ENCODE data around the gene ZNF554.

Gene ZNF554

GRCh38 chr19:2802826-2803225 is 16.8 kb upstream of the ZNF554 start:
- ChIA-PET POLR2A (ENCODE audit: low non-redundant PET) (no interaction called here), CTCF (no interaction called here)

GRCh38 chr19:2803486-2804155 is 16.0 kb upstream of the ZNF554 start:
- ChIA-PET POLR2A (ENCODE audit: low non-redundant PET) (no interaction called here), CTCF (interaction anchor here (0.5 kb wide), 1 partner anchor 1583 kb away, joined by 3 read pairs; no protein-coding TSS in a partner anchor)
- DNase-seq (ENCODE audit: low spot score), result no peak
- H3K27ac ChIP-seq, result no peak overlapping the region
- no peak for TF ChIP-seq CTCF (conservative IDR thresholded peaks at IDR 0.05; ENCODE audit: low read depth)

More at GRCh38 chr19:2802826-2803225, 16.8 kb upstream of the ZNF554 start:
- no peak overlapping the region for H3K27ac ChIP-seq
- no peak for DNase-seq (ENCODE audit: low spot score)
- no peak for TF ChIP-seq CTCF (conservative IDR thresholded peaks at IDR 0.05; ENCODE audit: low read depth)

GRCh38 chr19:2804156-2805004 is 15.3 kb upstream of the ZNF554 start:
- ChIA-PET POLR2A (ENCODE audit: low non-redundant PET) (no interaction called here), CTCF (no interaction called here)

GRCh38 chr19:2805261-2805900 is 14.3 kb upstream of the ZNF554 start:
- POLR2A ChIA-PET (ENCODE audit: low non-redundant PET), result no interaction called here
- CTCF ChIA-PET, result no interaction called here
- no peak overlapping the region for H3K27ac ChIP-seq
- no peak for DNase-seq (ENCODE audit: low spot score)
- no peak for TF ChIP-seq CTCF (conservative IDR thresholded peaks at IDR 0.05; ENCODE audit: low read depth)

More at GRCh38 chr19:2804156-2805004, 15.3 kb upstream of the ZNF554 start:
- TF ChIP-seq CTCF (conservative IDR thresholded peaks at IDR 0.05; ENCODE audit: low read depth), result no peak
- no peak for DNase-seq (ENCODE audit: low spot score)
- H3K27ac ChIP-seq, result no peak overlapping the region

GRCh38 chr19:2805991-2806649 is 13.5 kb upstream of the ZNF554 start:
- TF ChIP-seq CTCF (conservative IDR thresholded peaks at IDR 0.05; ENCODE audit: low read depth), result no peak
- DNase-seq (ENCODE audit: low spot score), result no peak
- no peak overlapping the region for H3K27ac ChIP-seq
- CTCF ChIA-PET, result no interaction called here
- POLR2A ChIA-PET (ENCODE audit: low non-redundant PET), result no interaction called here

GRCh38 chr19:2806736-2807378 is 12.8 kb upstream of the ZNF554 start:
- no peak for TF ChIP-seq CTCF (conservative IDR thresholded peaks at IDR 0.05; ENCODE audit: low read depth)
- POLR2A ChIA-PET (ENCODE audit: low non-redundant PET), result no interaction called here
- H3K27ac ChIP-seq, result no peak overlapping the region
- no peak for DNase-seq (ENCODE audit: low spot score)
- CTCF ChIA-PET, result no interaction called here
